Measurements from ENCODE around the gene HBE1.

GRCh38 chr11:5228124-5228523 lies 41.6 kb downstream of the HBE1 start:
- TF ChIP-seq POLR2A (IDR thresholded peaks at IDR 0.05) (no peak), CTCF (IDR thresholded peaks at IDR 0.05) (no peak), EP300 (IDR thresholded peaks at IDR 0.05) (no peak), POLR2AphosphoS5 (IDR thresholded peaks at IDR 0.05) (no peak)

Data from gastroesophageal sphincter (tissue), 3 donors.